HG03432 (cell line): ENCODE measurements around the gene ATP2B1.

Experiments used
- ATAC-seq: cut with Tn5 transposase; IDR thresholded peaks from one replicate; pipeline ENCODE4 v1.9.1; 2021; ENCODE audit warnings: mild to moderate bottlenecking, moderate library complexity; ENCODE audit not compliant: unreplicated experiment

Gene ATP2B1

GRCh38 chr12:89544022-89544421 lies 164.6 kb downstream of the ATP2B1 start:
- ATAC-seq, result no peak

GRCh38 chr12:89542912-89543592 lies 165.6 kb downstream of the ATP2B1 start:
- ATAC-seq, result peak; percentile 78

GRCh38 chr12:89542236-89542635 lies 166.4 kb downstream of the ATP2B1 start:
- ATAC-seq, result no peak

- no peak for ATAC-seq
These were observed 168.1 kb downstream of the ATP2B1 start for GRCh38 chr12:89540586-89540985.

GRCh38 chr12:89539426-89540223 lies 169.0 kb downstream of the ATP2B1 start:
- peak; percentile 37 for ATAC-seq

- ATAC-seq, result no peak
These were observed 169.7 kb downstream of the ATP2B1 start for GRCh38 chr12:89538897-89539296.
